Esophagus squamous epithelium (tissue), 5 donors: Measurements from ENCODE around the gene C4BPB. TPM values are rescaled to one million over a fixed set of nuclear protein-coding genes. Genes with fewer than 3 reads are reported as not detected.

ENCODE experiments used
- DNase-seq: peaks from one replicate; lab custom pipeline; 2025; lab: John Stamatoyannopoulos, UW
- H3K27ac ChIP-seq, 4 donors: fragments of 200-600 bp; sonication (generic); one replicate each; pipeline ENCODE4 v1.5.1; 2016 to 2019; ENCODE audit warnings: mild to moderate bottlenecking in 1 of 4
- H3K27me3 ChIP-seq, 4 donors: fragments of 200-600 bp; sonication (generic); 1 replicate in 3 of 4; 2 replicates in 1 of 4; pipeline versions ENCODE4 v1.5.1 to v1.6.0; 2017 to 2021; ENCODE audit warnings: antibody characterized with exemption in 1 of 4
- H3K36me3 ChIP-seq, 3 donors: fragments of 200-600 bp; sonication (generic); one replicate each; pipeline ENCODE4 v1.5.1; 2016 to 2019
- H3K4me1 ChIP-seq, 3 donors: fragments of 200-600 bp; sonication (generic); one replicate each; pipeline ENCODE4 v1.5.1; 2017 to 2019
- H3K4me3 ChIP-seq, 4 donors: fragments of 200-600 bp; sonication (generic); 1 replicate in 3 of 4; 2 replicates in 1 of 4; pipeline ENCODE4 v1.5.1; 2016 to 2019; ENCODE audit warnings: mild to moderate bottlenecking in 2 of 4, moderate library complexity in 1 of 4
- H3K9me3 ChIP-seq, 3 donors: fragments of 200-600 bp; sonication (generic); one replicate each; pipeline ENCODE4 v1.5.1; 2016 to 2019
- CTCF ChIP-seq, 6 experiments: fragments of 450-650 bp in 4 of 6; fragments of 200-600 bp in 2 of 6; sonication (generic) in 2 of 6; IDR thresholded peaks; one replicate each; pipeline ENCODE4 v1.5.1; 2016 to 2019; ENCODE audit warnings: antibody characterized with exemption in 6 of 6, mild to moderate bottlenecking in 4 of 6, moderate library complexity in 4 of 6
- POLR2A ChIP-seq, 4 donors: fragments of 450-650 bp; IDR thresholded peaks; one replicate each; pipeline ENCODE4 v1.6.1; 2017; ENCODE audit warnings: antibody characterized with exemption in 4 of 4, mild to moderate bottlenecking in 4 of 4, moderate library complexity in 3 of 4
- WGBS, 2 donors: methylation state at CpG; one replicate each; pipeline ENCODE4 v1.1.5; 2018; 5-methylcytosine and 5-hydroxymethylcytosine counted together
- intact Hi-C: fragments of 100-400 bp; cut with DNase I; formaldehyde crosslinking; loops from one replicate; pipeline ENCODE4 v1.15.0; 2022
- total RNA-seq, 4 donors: library from RNA; depleted of rRNA; stranded (reverse); fragments of >200 nt; gene quantifications; one replicate each; pipeline ENCODE4 v1.1.0, GENCODE V29; 2016
- donor health status: DM: yes; HTN: yes; CAD: no.

Gene C4BPB
- total RNA-seq, 4 donors from 2014 or later, result 0.38 TPM; not detected in 3

DNA sequence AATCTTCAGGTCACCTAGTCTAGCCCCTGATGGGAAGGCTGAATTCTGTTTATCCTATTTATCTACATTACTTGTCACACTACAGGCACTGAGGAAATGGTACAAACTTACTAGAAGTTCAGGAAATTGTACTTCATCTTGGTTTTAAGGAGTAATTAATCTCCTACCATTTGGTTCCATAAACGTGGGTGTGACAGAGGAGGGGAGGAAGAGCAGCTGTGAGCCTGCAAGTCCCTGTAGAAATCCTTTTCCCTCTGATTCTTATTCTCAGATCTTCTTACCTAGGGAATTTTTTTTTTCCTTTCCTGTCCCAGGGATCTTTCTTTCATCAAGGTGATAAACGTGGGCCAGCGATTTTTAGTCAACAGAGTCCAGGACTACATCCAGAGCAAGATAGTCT is 21.5 kb upstream of the C4BPB start:
- Histone ChIP-seq H3K27me3 (no peaks in the 10 kb centered on the region), H3K36me3 (peaks cover 3 to 100% (median 15%) of the 10 kb centered on the region in 3 donors), H3K4me1 (peaks cover 0 to 12% (median 0%) of the 10 kb centered on the region in 3 donors), H3K4me3 (no peak overlapping the region), H3K27ac (no peak overlapping the region), H3K9me3 (no peaks in the 10 kb centered on the region)
- 59 to 64% methylated on average over 3 of the region's 3 CpGs for WGBS, 2 donors
- no peak for DNase-seq
- intact Hi-C loops, result no loop called here
- no peak for TF ChIP-seq POLR2A (IDR thresholded peaks at IDR 0.05)
- TF ChIP-seq CTCF (IDR thresholded peaks at IDR 0.05), result no peak

- WGBS, 2 donors, result 80 to 95% methylated on average over 4 to 5 of the region's 5 CpGs
- TF ChIP-seq POLR2A (IDR thresholded peaks at IDR 0.05), result no peak
- H3K4me1 ChIP-seq, result peaks cover 0 to 12% (median 0%) of the 10 kb centered on the region in 3 donors
- H3K27me3 ChIP-seq, result no peaks in the 10 kb centered on the region
- intact Hi-C loops, result no loop called here
- no peak for DNase-seq
- peaks cover 3 to 100% (median 11%) of the 10 kb centered on the region in 3 donors for H3K36me3 ChIP-seq
- no peaks in the 10 kb centered on the region for H3K9me3 ChIP-seq
- H3K4me3 ChIP-seq, result no peak overlapping the region
- H3K27ac ChIP-seq, result no peak overlapping the region
These were observed 21.0 kb upstream of the C4BPB start for GRCh38 chr1:207067665-207068064.

GRCh38 chr1:207069061-207069460 is 19.6 kb upstream of the C4BPB start:
- 89 to 92% methylated on average over 3 of the region's 3 CpGs for WGBS, 2 donors
- TF ChIP-seq POLR2A (IDR thresholded peaks at IDR 0.05) (no peak), CTCF (IDR thresholded peaks at IDR 0.05) (no peak)
- H3K4me3 ChIP-seq, result no peak overlapping the region
- intact Hi-C loops, result no loop called here
- H3K27me3 ChIP-seq, result no peaks in the 10 kb centered on the region
- no peak for DNase-seq
- H3K27ac ChIP-seq, result no peak overlapping the region
- H3K9me3 ChIP-seq, result no peaks in the 10 kb centered on the region
- H3K4me1 ChIP-seq, result peaks cover 0 to 20% (median under 1%) of the 10 kb centered on the region in 3 donors
- peaks cover 3 to 96% (median 11%) of the 10 kb centered on the region in 3 donors for H3K36me3 ChIP-seq

DNA sequence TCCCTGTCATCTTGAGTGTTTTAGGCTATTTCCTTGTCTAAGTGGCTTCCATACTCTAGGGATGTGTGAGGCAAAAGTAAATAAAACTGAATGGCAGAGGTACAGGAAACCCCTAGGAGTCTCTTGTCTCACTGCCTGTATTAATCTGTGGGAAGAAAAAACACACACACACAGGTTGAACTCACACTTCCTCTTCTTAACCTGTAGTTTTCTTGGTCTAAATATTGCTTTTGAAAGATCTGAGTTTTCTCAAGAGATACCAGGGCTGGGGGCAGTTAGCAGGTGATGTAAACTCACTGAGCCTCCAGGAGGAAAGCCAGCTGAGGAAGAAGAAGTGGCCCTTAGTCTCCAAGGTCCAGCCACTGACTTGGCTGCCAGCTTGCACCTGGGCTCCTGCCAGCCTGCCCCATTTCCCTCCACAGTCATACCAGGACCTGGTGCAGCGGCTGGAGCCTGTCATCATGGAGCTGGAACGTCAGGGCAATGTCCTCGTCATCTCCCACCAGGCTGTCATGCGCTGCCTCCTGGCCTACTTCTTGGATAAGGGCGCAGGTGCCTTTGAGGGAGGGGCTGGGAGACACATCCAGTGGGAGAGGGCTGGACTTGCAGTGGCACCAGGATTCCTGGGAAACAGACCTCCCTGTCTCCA is 18.7 kb upstream of the C4BPB start:
- Histone ChIP-seq H3K9me3 (no peaks in the 10 kb centered on the region), H3K36me3 (peaks cover 3 to 87% (median 11%) of the 10 kb centered on the region in 3 donors), H3K4me3 (no peak overlapping the region), H3K4me1 (peaks cover 0 to 20% (median 9%) of the 10 kb centered on the region in 3 donors), H3K27ac (no peak overlapping the region), H3K27me3 (no peaks in the 10 kb centered on the region)
- no peak for DNase-seq
- intact Hi-C loops, result no loop called here
- no CpG with 5 or more reads among the region's 5 CpGs for WGBS, 2 donors
- TF ChIP-seq POLR2A (IDR thresholded peaks at IDR 0.05), result no peak
- no peak for TF ChIP-seq CTCF (IDR thresholded peaks at IDR 0.05)

DNA sequence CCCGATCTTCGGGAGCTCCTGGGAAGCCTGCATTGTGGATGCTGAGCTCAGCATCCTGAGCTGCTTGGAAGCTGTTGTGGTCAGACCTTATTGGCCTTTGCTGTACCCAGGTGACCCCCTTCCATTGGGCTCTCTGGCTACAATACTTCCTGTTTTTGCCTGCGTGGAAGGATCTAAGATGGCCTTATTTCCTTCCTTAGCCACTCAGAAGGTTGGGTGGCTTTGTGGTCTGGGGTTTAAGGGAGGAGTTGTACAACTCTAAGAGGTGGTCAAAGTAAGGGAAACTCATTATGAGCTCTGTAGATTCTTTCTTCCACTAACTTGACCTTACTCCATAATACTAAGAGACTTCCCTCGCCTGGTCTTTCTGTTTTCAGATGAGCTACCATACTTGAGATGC is 17.8 kb upstream of the C4BPB start:
- TF ChIP-seq POLR2A (IDR thresholded peaks at IDR 0.05), result no peak
- no peaks in the 10 kb centered on the region for H3K9me3 ChIP-seq
- intact Hi-C loops, result no loop called here
- WGBS, 2 donors, result 85 to 87% methylated on average over 3 to 4 of the region's 4 CpGs
- no peak overlapping the region for H3K4me3 ChIP-seq
- H3K36me3 ChIP-seq, result peaks cover 3 to 78% (median 11%) of the 10 kb centered on the region in 3 donors
- H3K4me1 ChIP-seq, result peaks cover 0 to 22% (median 11%) of the 10 kb centered on the region in 3 donors
- no peaks in the 10 kb centered on the region for H3K27me3 ChIP-seq
- DNase-seq, result no peak
- no peak overlapping the region for H3K27ac ChIP-seq

DNA sequence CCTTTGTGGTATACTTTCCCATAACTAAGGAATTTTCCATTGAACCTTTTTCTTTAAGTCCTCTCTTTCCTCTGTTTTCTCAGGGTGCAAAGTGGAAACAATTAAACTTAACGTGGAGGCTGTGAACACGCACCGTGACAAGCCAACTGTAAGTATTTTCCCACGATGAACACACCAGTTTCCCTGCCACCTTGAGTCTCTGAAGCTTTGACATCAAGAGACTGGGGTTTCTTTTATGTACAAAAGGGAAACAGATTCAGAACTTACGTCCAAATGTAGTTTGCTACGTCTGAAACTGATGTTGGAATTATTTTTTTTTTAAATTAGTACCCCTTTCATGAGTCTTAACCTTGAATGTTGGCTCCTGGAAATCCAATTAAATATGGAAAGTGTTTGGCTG is 17.2 kb upstream of the C4BPB start:
- intact Hi-C loops, result no loop called here
- 83 to 86% methylated on average over 6 of the region's 6 CpGs for WGBS, 2 donors
- Histone ChIP-seq H3K27me3 (no peaks in the 10 kb centered on the region), H3K4me3 (no peak overlapping the region), H3K9me3 (no peaks in the 10 kb centered on the region), H3K27ac (no peak overlapping the region), H3K4me1 (peaks cover 0 to 23% (median 11%) of the 10 kb centered on the region in 3 donors), H3K36me3 (peaks cover 3 to 72% (median 11%) of the 10 kb centered on the region in 3 donors)
- no peak for TF ChIP-seq CTCF (IDR thresholded peaks at IDR 0.05)
- no peak for TF ChIP-seq POLR2A (IDR thresholded peaks at IDR 0.05)
- DNase-seq, result no peak
